PFSK-1 (cell line): ENCODE measurements around the gene USP6.

Experiments used
- FOXP2 ChIP-seq: optimal IDR thresholded peaks from 2 replicates; pipeline ENCODE3; 2011; ENCODE audit warnings: borderline replicate concordance, control low read depth, inconsistent platforms; ENCODE audit not compliant: insufficient read depth; ENCODE audit errors: extremely low read length, extremely low read depth
- POLR2AphosphoS5 ChIP-seq: IDR thresholded peaks from 2 replicates; pipeline ENCODE4 v1.6.1; 2012; ENCODE audit warnings: low read depth, mild to moderate bottlenecking, control low read depth, low read length, moderate library complexity
- REST ChIP-seq, 2 experiments: IDR thresholded peaks; 2 replicates each; pipeline versions ENCODE4 v1.6.1 to v1.8.0; 2011 to 2012; ENCODE audit warnings: low read depth in 2 of 2, low read length in 2 of 2, control low read depth in 1 of 2, inconsistent platforms in 1 of 2, mild to moderate bottlenecking in 1 of 2, moderate library complexity in 1 of 2; ENCODE audit not compliant: insufficient read depth in 1 of 2
- SIN3A ChIP-seq: IDR thresholded peaks from 2 replicates; pipeline ENCODE4 v1.6.1; 2012; ENCODE audit warnings: mild to moderate bottlenecking, low read length, moderate library complexity, borderline replicate concordance; ENCODE audit not compliant: insufficient read depth
- TAF1 ChIP-seq: IDR thresholded peaks from 2 replicates; pipeline ENCODE4 v1.6.1; 2012; ENCODE audit warnings: low read length, control low read depth, borderline replicate concordance; ENCODE audit not compliant: insufficient read depth

USP6 gene

GRCh38 chr17:5122586-5123342 lies 6.9 kb downstream of the USP6 start:
- TF ChIP-seq TAF1, result no peak

- TF ChIP-seq REST (IDR thresholded peaks at IDR 0.05; ENCODE audit: insufficient read depth in 1 of 2, low read depth in 2 of 2, low read length in 2 of 2) (no peak), SIN3A (no peak), TAF1 (no peak), FOXP2 (no peak), POLR2AphosphoS5 (no peak)
Measured at GRCh38 chr17:5123343-5124124, 7.7 kb downstream of the USP6 start.

GRCh38 chr17:5126719-5127488 lies 11.1 kb downstream of the USP6 start:
- TF ChIP-seq TAF1 (no peak), FOXP2 (no peak)

GRCh38 chr17:5127910-5128309 lies 12.1 kb downstream of the USP6 start:
- TF ChIP-seq REST (IDR thresholded peaks at IDR 0.05; ENCODE audit: insufficient read depth in 1 of 2, low read depth in 2 of 2, low read length in 2 of 2) (no peak), POLR2AphosphoS5 (no peak), FOXP2 (no peak), SIN3A (no peak), TAF1 (no peak)

DNA sequence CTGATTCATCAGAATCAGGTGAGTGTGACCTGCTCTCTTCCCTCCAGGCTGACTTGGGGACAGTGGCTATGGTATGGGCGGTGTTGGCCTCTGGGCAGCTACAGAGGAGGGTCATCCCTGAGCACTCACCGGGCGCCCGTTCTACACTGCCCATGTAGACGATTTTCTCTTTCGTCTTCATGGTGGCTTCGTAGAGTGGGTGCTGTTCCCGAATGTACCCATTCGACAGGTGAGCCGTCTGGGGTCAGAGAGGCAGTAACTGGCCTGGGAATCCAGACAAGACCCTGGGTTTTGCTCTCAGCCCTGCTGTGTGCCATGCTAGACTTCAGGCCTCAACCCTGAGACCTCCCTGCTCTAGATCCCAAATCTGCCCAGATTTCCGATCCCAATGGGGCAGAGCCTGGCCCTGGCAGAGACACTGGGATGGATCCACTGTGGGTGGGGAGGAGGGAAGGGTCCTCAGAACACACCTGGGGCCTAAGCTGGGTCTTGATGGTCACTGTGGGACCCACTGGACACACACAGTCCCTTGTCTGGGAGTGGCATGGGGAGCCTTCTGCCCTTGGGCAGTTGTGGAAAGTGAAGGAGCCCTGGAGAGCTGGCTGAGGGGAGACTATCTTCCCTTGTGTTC lies 13.2 kb downstream of the USP6 start:
- TF ChIP-seq FOXP2 (no peak), REST (IDR thresholded peaks at IDR 0.05; ENCODE audit: insufficient read depth in 1 of 2, low read depth in 2 of 2, low read length in 2 of 2) (no peak), TAF1 (no peak), SIN3A (no peak), POLR2AphosphoS5 (no peak)
